Left cardiac atrium (tissue), 4 donors: ENCODE measurements around the gene CHCHD1. TPM values are rescaled to one million over a fixed set of nuclear protein-coding genes. Genes with fewer than 3 reads are reported as not detected.
A peak's percentile ranks its signal among the peaks of the same experiment; 100 is the strongest.

Source experiments
- ATAC-seq, 2 donors: fragments of 200-7000 bp; cut with Tn5 transposase; one replicate each; pipeline ENCODE4 v1.9.1; 2020; ENCODE audit warnings: mild to moderate bottlenecking in 2 of 2, moderate library complexity in 2 of 2
- DNase-seq: peaks from one replicate; pipeline ENCODE4 v3.0.0-alpha.2; 2020
- intact Hi-C, 2 donors: fragments of 100-400 bp; cut with DNase I; formaldehyde crosslinking; loops; one replicate each; pipeline versions ENCODE4 v1.14.1 to v1.15.1; 2022 to 2023
- total RNA-seq, 2 donors: library from RNA; stranded (reverse); fragmentation: NEBNext Ultra II Directional; extraction: Animal tissue kit (Norgen Biotek cat#: 25700); gene quantifications; one replicate each; pipeline ENCODE4 v1.2.1, GENCODE V29; 2021
- donor health status: DM: no; HTN: yes; CAD: no.
- donor health status: DM: no; HTN: yes; CAD: no; lungs with severe emphysema.
- donor health status: DM: yes; HTN: yes; CAD: no.
- donor health status: Dilated cardiomyopathy.

CHCHD1 gene
- total RNA-seq, 2 donors from 2014 or later, result 21.7 to 24.7 TPM

DNA sequence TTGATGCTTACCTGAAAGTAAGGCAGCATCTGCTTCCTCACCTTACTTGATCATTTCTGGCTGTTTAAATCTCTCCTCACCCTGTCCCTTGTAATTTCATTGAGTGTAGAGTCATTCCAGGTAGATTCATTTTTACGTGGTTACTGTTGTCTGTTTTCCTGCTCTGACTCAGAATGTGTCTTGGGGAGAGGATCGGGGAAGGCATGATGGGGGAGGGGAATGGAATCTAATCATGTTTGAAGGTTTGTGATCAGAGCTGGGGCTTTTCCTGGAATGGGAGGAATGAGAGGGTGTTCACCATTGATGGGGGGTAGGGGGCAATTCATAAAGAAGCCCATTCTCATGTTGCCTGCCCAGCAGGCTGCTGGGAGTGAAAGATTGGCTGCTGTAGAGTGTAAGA lies 18.9 kb upstream of the CHCHD1 start:
- no peak for DNase-seq
- no peak for ATAC-seq
- intact Hi-C loops, result no loop called here

- intact Hi-C loops, result no loop called here
- DNase-seq, result no peak
- ATAC-seq, result no peak
Observed at GRCh38 chr10:73763343-73763742, 18.5 kb upstream of the CHCHD1 start.

GRCh38 chr10:73765066-73765465 lies 16.8 kb upstream of the CHCHD1 start:
- intact Hi-C loops, result no loop called here
- ATAC-seq (no peak), DNase-seq (no peak)

GRCh38 chr10:73768881-73769280 lies 13.0 kb upstream of the CHCHD1 start:
- no peak for DNase-seq
- ATAC-seq, result no peak
- intact Hi-C loops, result no loop called here

GRCh38 chr10:73769396-73769795 lies 12.5 kb upstream of the CHCHD1 start:
- DNase-seq, result no peak
- intact Hi-C loops, result no loop called here
- ATAC-seq, result no peak

GRCh38 chr10:73771722-73772280 lies 10.0 kb upstream of the CHCHD1 start:
- intact Hi-C loops, result no loop called here
- DNase-seq (peak; percentile 94), ATAC-seq (peak; percentile 2 to 11)

- intact Hi-C loops, result no loop called here
- DNase-seq, result peak; percentile 86
- peak; percentile 88 to 90 for ATAC-seq
Observed at GRCh38 chr10:73772281-73773151, 9.3 kb upstream of the CHCHD1 start.

DNA sequence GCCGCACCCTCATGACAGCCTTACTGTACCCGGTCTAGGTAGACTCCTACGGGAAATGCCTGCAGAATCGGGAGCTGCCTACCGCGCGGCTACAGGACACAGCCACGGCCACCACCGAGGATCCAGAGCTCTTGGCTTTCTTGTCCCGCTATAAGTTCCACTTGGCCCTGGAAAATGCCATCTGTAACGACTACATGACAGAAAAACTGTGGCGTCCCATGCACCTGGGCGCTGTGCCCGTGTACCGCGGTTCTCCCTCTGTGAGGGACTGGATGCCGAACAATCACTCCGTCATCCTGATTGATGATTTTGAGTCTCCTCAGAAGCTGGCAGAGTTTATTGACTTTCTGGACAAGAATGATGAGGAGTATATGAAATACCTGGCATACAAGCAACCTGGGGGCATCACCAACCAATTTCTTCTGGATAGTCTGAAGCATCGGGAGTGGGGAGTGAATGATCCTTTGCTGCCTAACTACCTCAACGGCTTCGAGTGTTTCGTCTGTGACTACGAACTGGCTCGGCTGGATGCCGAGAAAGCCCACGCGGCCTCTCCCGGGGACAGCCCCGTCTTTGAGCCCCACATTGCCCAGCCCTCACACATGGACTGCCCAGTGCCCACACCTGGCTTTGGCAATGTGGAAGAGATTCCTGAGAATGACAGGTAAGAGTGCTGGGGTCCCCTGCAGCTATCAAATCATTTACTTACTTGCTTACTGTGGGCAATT lies 8.5 kb upstream of the CHCHD1 start:
- intact Hi-C loops, result no loop called here
- no peak for ATAC-seq
- DNase-seq, result no peak

DNA sequence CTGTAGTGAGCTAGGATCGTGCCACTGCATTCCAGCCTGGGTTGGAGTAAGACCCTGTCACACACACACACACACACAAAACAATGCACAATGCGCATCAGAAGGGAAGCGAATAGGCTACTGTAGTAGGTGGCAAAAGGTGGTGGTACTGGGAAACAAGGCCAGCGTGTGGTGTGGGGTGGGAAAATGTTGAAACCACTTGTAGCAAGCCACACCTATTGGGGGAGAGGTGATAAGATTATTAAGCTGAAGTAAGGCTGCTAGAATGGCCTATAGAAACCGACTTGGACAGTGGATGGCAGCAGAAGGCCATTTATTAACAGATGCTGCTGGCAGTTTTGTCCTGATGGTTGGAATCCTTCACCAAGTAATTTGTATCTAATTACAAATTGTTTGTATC lies 7.2 kb upstream of the CHCHD1 start:
- intact Hi-C loops, result no loop called here
- ATAC-seq (no peak), DNase-seq (no peak)

- intact Hi-C loops, result no loop called here
- no peak for ATAC-seq
- no peak for DNase-seq
Observed at GRCh38 chr10:73779018-73779417, 2.8 kb upstream of the CHCHD1 start.

- DNase-seq, result no peak
- no peak for ATAC-seq
- intact Hi-C loops, result no loop called here
Observed at GRCh38 chr10:73779539-73780197, 2.2 kb upstream of the CHCHD1 start.

- DNase-seq, result no peak
Observed at GRCh38 chr10:73780301-73780700, 1.5 kb upstream of the CHCHD1 start.

DNA sequence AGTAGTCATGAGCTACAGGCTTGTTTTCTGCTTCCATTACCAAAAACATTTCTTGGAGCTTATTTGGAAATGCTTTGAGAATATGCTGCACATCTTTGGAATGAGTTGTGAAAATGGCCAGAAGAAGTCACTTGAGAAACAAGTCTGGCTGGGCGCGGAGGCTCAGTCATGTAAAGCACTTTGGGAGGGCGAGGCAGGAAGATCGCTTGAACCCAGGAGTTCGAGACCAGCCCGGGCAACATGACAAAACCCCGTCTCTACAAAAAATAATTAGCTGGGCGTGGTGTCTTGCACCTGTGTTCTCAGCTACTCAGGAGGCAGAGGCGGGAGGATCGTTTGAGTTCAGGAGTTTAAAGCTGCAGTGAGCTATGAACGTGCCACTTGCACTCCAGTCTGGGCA lies 882 bp upstream of the CHCHD1 start:
- intact Hi-C loops, result no loop called here
- no peak for DNase-seq
- no peak for ATAC-seq

More at GRCh38 chr10:73780301-73780700, 1.5 kb upstream of the CHCHD1 start:
- ATAC-seq, result no peak
- intact Hi-C loops, result no loop called here

GRCh38 chr10:73781548-73781878 lies 335 bp upstream of the CHCHD1 start:
- ATAC-seq (no peak), DNase-seq (no peak)
- intact Hi-C loops, result no loop called here

- intact Hi-C loops, result no loop called here
- no peak for ATAC-seq
- no peak for DNase-seq
Observed at GRCh38 chr10:73782749-73783085, 869 bp downstream of the CHCHD1 start.

GRCh38 chr10:73785211-73785720 lies 3.4 kb downstream of the CHCHD1 start, which contains the start of gene ZSWIM8:
ZSWIM8 (plus strand) TSS chr10:73785606; CDS start chr10:73785879, 273 bp downstream.
- DNase-seq, result peak; percentile 90
- intact Hi-C loops, result no loop called here
- ATAC-seq, result peak; percentile 90 to 92

- ATAC-seq (peak; percentile 38 to 54), DNase-seq (no peak)
- intact Hi-C loops, result no loop called here
Observed at GRCh38 chr10:73785721-73786511, 4.1 kb downstream of the CHCHD1 start.

DNA sequence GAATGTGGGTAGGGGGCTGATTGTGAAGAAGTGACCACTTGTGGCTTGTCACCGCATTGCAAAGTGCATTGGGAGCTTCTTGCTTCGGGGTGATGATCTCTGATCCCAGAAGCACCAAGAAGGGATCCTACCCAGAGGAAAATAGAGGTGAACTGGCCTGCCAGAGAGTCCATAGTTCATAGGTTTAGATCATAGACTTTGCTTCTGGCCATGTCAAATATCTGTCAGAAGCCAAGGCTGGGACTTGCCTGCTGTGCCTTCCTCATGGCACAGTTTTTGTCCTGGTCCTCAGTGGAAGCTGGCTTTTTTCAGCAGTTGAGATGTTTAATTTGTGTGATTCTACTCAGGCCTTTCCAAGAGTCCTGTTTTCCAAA lies 4.7 kb downstream of the CHCHD1 start:
- intact Hi-C loops, result no loop called here
- DNase-seq (no peak), ATAC-seq (no peak)
